GM21381 (cell line): Measurements from ENCODE around the gene PLS3.
"Not testable (repeated sequence)": the region's sequence is repeated elsewhere in the genome, so short reads cannot be mapped to it uniquely, and the experiment has no call there.

ENCODE experiments used
- ATAC-seq: cut with Tn5 transposase; IDR thresholded peaks from one replicate; pipeline ENCODE4 v1.9.1; 2021; ENCODE audit warnings: mild to moderate bottlenecking, moderate library complexity; ENCODE audit not compliant: unreplicated experiment

The PLS3 gene

DNA sequence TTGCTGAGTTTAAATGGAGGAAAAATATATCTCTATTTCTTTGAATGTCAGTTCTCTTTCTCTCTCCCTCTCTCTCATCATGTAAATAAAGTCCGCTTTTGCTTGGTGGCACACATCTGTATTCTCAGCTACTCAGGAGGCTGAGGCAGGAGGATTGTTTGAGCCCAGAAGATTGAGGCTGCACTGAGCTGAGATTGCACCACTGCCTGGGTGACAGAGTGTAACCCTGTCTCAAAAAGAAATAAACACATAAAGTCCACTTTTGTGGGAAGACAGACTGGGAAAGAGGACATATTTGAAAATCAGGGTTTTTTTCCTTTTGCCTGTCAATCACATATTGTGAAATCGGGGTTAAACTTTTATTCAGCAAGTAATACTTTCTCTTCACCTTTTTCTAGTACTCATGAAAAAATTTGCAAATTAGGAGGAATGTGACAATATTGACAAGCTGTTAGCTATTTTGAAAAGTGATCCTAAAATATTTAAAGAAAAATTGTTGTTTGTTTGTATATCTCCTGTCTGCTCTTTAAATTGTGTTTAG is 42.6 kb downstream of the PLS3 start:
- ATAC-seq: no peak

DNA sequence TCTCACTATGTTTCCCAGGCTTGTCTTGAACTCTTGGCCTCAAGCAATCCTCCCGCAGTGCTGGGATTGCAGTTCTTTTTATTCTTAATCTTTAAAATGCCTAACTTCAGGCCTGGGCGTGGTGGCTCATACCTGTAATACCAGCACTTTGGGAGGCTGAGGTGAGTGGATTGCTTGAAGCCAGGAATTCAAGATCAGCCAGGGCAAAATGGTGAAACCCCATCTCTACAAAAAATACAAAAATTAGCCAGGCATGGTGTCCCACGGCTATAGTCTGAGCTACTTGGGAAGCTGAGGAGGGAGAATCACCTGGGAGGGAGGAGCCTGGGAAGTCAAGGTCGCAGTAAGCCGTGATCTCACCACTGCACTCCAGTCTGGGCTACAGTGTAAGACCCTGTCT is 45.9 kb downstream of the PLS3 start:
- ATAC-seq: no peak

DNA sequence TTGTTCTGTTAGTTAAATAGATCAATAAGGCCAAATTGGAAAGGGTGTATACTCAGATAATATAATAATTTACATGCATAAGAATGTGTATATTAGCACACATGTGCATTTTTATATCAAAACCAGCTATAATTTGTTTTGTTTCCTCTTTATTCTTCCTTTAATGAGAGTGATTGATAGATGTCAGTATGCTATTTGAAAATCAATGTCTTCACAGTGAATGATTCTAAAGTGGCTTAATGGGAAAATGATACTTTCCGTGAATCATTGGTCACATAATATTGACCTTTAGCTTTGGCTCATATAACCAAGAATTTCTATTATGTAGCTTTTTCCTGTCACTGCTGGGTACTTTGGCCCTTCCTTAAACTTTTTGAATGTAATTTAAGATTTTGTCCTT is 48.6 kb downstream of the PLS3 start:
- no peak for ATAC-seq

DNA sequence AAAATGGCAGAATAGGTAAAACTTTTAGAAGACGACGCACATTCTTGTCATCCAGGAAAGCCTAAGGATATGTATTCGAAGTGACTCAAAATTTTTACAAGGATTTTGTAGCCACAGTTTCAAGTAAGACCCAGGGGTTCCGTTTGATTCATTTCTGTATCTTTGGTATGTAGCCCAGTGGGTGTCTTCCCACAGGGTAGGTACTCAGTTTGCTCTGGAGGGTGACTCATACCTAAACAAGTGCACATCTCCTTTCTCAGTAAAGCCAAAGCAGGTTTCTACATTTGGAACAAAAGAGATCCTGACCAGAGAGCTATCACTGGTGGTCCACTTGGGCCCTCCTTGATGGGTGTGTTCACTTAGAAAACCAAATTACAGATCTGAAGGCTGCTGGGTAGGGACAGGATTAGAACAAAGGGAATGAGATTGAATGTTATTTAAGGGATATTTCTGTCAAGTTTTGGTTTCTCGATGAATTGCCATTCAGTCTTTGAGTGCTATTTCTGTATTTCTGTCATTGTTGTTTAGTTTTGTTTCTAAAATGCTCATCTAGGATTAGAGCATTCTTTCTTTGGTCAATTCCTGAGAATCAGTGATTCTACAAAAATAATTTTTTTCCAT is 56.1 kb downstream of the PLS3 start:
- peak; percentile 97 for ATAC-seq

DNA sequence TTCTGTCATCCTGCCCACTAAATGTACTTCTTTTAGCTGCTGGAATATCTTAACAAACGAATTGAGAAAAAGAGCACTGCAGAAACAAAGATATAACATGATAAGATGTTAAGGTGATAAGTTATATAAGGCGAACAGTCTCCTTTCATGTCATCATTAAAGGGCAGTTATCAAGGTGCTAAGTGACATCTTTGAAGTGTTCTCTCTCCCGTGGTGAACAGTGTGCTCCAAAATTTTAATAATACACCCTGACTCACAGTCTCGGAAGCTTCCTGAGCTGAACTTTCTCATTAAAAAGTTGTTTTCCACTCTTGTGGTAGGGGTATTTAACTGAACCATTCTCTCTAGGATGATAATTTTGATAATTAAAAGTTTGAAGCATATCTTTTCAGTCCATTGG is 61.6 kb downstream of the PLS3 start:
- ATAC-seq: no peak

DNA sequence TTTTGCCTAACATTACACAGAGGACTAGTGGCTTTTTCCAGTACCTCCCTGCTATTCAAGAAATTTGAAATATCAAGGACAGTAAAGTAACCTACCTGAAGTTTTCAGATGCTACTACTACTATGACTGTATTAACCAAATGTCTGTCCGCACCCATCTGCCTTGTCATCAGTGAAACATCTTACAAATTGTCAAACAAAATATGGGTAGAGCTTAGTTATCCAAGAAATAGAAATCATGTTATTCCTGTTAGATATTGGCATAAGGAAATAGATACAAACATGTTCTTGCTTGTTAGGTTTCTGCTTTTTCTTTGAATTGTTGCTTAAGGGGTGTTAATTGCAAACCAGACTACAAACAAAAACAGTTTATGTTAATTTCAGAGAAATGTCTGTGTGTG is 63.9 kb downstream of the PLS3 start:
- no peak for ATAC-seq

DNA sequence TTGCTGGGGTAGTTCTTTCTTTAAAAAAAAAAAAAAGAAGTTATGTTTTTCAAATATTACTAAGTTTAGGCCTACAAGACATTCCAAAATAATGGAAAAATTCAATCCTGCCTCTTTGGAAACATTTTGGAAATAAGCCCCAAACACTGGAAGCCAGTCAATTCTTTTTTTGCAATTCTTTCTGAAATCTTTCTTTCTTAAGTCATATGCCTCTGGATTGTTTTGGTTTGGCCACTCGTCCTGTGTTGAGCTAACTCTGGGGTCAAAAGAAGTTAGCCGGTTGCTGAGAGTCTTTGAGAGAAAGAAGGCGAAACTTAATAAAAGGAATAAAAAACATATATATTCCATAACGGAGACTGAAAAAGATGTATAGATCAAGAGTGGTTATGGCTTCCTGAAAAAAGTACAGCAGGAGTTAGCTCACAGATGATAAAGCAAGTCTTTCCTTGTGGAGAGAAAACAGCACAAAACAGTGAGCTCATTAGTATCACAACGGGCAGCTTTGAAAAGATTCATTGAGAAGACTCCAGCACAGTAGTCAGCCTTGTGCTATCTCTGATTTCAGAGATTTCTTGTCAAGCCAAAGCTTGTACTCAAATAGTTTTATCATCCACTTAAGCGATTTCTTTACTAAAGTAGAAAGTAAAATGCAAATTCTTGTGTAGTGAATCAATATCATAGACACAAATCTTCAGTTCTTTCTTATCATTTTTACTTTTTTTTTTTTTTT is 64.8 kb downstream of the PLS3 start:
- ATAC-seq: no peak

DNA sequence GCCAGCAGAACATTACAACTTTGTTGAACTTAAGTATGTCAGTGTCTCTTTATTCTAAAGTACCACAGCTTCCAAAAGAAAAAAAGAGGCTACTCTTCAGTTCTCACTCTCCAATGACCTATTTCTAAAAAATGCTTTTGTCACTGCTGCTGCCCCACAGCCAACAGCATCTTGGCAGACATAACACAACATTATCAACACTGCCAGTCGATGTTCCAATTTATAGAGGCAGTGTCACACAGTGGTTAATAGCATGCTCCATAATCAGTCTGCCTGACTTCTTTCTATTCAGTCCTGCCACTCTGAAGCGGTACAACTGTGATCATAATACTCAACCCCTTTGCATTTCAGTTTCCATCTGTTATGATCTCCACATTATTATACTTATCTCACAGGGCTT is 69.2 kb downstream of the PLS3 start:
- no peak for ATAC-seq

DNA sequence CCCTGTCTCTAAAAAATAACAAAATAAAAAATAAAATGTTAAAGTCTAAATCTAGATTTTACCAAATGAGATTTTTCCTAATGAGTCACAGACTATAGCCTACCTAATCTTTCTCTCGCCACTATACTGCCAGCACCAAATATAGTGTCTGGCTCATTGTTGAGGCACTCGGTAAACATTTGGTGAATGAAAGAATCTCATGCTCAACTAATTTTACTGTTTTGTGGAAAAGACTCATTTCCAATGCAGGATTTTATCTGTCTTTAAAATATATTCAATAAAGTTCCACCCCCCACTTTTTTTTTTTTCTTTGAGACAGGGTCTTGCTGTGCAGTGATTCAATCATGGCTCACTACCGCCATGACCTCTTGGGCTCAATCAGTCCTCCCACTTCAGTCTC is 71.5 kb downstream of the PLS3 start:
- ATAC-seq: no peak

DNA sequence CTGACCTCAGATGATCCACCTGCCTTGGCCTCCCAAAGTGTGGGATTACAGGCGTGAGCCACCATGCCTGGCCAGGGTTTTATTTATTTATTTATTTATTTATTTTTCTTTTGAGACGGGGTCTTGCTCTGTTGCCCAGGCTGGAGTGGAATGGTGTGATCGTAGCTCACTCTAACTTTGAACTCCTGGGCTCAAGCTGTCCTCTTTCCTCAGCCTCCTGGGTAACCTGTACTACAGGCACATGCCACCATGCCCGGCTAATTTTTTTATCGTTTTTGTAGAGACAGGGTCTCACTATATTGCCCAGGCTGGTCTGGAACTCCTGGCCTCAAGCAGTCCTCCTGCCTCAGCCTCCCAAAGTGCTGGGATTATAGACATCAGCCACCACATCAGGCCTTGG is 72.4 kb downstream of the PLS3 start:
- not testable (repeated sequence) for ATAC-seq

DNA sequence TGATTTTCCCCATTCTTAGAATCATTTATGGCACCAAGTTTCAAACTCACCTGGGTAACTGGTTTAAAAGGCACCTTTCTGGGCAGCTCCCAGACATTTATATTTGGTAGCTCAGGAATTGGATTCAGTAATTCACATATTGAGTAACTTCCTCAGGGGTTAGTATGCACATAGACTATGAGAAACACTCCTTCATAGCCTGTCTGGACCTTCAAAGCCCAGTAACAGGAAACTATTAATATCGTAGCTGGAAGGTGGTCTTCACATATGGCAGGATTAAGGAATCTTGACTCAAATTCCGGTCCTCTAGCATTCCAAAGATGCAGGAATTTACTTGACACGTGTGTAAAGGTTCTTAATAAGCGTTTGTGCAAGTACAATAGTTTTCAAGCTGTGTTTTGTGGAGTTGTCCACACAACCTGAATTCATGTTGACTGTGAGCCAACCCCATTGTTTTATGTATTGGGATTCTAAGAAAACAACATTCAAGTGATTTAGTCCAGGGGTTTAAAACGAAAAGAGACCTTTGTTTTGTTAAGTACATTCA is 78.4 kb downstream of the PLS3 start:
- no peak for ATAC-seq

DNA sequence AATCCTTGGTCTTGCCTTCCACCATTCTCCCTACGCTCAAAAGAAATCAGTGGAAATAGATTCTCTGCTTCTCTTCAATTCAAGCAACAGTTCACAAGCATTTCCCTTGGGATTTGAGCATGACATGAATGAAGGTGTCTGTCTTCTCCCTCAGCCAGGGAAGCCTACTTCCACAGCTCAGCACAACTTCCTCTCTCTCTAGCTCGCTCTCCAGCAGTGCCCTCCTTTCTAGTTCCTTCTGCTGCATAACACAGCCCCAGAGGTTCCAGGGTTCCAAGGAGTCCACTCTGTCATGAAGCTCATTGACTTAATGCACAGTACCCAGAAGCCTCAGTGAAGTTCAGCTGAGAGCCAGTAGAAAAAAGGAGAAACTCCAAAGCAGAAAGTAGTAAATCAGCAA is 81.3 kb downstream of the PLS3 start:
- no peak for ATAC-seq

DNA sequence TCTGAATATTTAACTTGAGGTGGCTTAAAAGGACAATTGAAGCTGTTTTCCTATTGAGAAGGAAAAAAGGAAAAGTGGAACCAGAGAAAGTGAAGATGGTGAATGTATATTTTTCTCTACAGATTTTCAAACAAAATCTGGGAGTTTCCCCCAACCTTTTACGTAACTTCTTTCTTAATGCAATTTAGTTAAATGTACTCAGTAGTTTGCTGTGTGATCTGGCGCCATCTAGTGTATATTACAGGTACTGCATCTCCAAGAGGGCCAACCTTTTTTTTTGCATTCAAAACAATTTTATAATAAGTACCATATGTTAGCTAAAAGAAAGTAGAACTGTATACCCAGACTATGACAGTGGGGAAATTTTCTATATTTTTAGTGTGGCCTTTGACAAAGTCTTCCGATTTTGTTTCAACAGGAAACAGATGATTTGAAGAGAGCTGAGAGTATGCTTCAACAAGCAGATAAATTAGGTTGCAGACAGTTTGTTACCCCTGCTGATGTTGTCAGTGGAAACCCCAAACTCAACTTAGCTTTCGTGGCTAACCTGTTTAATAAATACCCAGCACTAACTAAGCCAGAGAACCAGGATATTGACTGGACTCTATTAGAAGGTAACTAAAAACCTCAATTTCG is 82.0 kb downstream of the PLS3 start:
- ATAC-seq: no peak

DNA sequence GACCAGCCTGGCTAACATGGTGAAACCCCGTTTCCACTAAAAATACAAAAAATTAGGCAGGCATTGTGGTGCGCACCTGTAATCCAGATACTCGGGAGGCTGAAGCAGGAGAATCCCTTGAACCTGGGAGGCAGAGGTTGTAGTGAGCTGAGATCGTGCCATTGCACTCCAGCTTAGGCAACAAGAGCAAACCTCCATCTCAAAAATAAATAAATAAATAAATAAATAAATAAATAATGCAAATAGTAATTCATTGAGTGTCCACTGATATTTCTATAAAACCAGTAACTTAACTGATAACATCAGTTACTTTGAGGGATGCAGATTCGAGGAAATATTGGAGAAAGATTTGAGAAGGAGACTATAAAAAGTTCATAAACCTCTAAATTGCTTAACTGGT is 83.4 kb downstream of the PLS3 start:
- not testable (repeated sequence) for ATAC-seq

DNA sequence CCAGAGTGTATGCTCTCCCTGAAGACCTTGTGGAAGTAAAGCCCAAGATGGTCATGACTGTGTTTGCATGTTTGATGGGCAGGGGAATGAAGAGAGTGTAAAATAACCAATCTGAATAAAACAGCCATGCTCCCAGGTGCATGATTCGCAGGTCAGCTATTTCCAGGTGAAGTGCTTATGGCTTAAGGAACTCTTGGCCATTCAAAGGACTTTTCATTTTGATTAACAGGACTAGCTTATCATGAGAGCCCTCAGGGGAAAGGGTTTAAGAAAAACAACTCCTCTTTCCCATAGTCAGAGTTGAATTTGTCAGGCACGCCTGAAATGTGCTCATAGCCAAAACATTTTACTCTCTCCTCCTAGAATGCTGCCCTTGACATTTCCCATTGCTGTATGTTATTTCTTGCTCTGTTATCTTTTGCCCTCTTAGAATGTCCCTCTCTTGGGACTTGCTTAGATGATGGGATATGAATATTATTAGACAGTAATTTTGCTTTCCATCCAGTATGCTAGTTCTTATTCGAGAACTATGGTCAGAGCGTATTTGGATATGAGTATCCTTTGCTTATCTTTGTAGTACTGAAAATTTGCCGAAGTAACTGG is 88.6 kb downstream of the PLS3 start:
- ATAC-seq: no peak

DNA sequence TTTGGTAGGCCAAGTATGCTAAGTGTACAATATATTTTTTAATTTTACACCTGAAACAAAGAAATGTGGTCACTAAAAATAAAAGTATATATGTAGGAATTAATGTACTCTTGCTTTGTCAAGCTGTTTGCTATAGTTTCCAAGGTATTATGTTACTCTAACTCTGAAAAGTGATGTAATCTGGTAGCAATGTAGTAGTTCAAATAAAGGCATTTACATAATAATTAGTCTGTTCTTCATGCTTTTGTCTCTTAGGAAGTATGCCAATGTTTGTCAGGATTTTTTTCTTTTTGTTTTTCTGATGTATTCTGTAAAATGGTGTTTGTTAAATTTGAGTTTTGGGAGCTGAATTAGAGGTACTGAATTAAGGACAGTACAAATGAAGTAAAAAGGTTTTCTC is 89.5 kb downstream of the PLS3 start:
- ATAC-seq: no peak

DNA sequence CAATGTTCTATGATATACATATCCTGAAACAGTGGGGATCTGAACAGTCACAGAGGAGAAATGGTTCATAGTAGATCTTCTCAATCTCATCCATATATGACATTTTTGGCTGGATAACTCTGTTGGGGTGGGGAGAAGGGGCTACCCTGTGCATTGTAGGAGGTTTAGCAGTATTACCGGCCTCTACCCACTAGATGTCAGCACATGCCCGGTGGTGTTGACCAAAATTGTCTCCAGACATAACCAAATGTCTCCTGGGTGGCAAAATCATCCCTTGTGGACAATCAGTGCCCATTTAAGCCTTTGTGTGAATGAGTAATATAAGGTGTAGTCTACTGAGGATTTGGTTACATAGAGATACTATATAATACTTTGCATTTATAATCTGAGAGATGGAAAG is 89.9 kb downstream of the PLS3 start:
- peak; percentile 65 for ATAC-seq

DNA sequence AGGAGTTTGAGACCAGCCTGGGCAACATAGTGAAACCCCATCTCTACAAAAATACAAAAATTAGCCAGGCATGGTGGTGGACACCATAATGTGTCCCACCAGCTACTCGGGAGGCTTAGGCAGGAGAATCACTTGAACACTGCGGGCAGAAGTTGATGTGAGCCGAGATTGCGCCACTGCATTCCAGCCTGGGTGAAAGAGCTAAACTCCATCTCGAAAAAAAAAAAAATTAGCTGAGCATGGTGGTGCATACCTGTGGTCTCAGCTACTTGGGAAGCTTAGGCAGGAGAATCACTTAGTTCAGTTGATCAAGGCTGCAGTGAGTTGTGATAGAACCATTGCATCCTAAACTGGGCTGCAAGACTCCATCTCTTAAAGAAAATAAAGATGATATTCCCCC is 91.2 kb downstream of the PLS3 start:
- ATAC-seq: no peak

DNA sequence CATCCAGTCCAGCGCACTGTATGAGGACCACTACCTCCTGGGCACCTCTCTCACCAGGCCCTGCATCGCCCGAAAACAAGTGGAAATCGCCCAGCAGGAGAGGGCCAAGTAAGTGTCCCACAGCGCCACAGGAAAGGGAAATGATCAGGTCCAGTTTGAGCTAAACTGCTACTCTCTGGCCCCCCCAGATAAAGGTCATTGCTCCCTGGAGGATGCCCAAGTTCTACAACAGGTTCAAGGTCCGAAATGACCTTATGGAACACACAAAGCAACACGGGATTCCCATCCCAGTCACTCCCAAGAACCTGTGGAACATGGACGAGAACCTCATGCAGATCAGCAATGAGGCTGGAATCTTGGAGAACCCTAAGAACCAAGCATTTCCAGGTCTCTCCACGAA is 104.1 kb downstream of the PLS3 start:
- no peak for ATAC-seq

DNA sequence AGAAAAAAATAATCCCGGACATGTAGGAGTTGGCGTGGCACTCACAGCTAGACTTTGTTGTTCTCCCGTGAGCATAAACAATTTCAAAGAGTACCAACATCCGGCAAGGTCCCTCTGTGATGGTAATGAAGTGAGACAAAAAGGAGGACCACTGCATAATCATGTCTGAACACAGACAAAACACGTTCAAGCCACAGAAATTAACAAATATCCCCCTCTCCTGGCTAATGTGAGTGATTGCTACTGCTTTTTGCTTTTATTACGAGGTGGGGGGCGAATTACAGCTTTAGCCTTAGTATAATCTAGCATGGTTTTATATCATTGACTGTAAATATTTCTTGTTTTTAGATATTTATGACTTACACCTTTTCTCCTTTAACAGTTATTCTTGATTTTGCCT is 118.5 kb downstream of the PLS3 start:
- no peak for ATAC-seq

DNA sequence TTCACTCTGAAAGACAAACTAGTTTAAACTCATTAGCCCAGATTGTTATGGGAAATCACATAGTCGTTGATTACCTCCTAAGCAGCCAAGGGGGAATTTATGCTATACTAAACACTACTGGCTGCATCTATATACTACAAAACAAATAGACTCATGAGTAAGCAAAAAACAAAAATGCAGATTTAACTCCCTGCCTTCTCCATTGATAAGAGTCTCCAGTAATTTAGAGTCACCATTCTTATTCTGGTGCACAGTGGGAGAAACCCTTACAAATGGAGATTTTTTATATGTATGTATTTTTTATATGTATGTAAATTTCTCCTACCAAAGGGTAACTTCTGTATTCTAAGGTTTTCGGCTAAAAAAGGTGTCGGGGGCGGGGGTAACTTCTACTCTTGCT is 126.6 kb downstream of the PLS3 start:
- ATAC-seq: no peak

DNA sequence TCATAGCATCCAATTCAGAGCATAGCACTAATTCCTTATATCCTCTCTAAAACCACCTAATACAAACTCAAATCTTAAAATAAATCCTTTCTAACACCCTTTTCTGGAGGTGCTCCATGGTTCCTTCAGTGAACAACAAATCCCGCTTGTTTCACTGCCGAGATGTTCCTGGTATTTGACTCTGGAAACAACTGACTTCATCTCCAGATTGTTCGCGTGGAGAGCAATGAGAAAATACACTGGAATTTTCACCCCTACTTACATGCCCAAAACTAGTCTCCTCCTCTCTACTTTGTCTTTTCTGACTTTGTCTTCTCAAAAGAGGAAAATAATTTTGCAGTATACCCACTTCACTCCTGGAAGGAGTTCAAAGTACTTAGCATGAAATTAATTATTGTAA is 129.0 kb downstream of the PLS3 start:
- no peak for ATAC-seq
